ENCODE results near the gene CDKN2A. TPM values are rescaled to one million over a fixed set of nuclear protein-coding genes. Genes with fewer than 3 reads are reported as not detected.
"Not testable (repeated sequence)": the region's sequence is repeated elsewhere in the genome, so short reads cannot be mapped to it uniquely, and the experiment has no call there.

The CDKN2A gene
- total and polyA plus RNA-seq, 4 donors: 0.23 to 0.76 (median 0.43) TPM

DNA sequence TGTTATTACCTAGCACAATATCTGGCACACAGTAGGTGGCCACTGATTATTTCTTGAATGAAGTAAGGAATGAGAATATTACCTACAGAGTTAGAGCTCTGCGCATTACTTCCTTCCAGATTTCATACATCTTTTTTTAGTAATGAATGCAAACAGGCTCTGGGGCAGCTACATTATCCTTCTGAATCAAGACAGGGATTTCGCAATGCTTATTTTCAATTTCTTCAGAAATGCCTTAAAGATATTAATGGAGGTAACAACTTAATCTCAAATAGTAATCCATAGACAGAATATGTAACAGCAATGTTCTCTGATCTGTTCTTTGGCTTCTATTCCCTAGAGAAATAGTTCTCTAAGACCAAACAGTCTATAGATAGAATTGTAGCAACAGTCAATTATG lies 32.6 kb downstream of the CDKN2A start:
- H3K4me3 ChIP-seq (ENCODE audit: low read depth in 1 of 3, low read length in 3 of 3): no peak overlapping the region
- no peak overlapping the region for H3K27ac ChIP-seq (ENCODE audit: low read depth in 1 of 2, low read length in 2 of 2)
- H3K36me3 ChIP-seq (ENCODE audit: control insufficient read depth in 4 of 4, insufficient read depth in 3 of 4, low read depth in 1 of 4, low read length in 3 of 4): no peaks in the 10 kb centered on the region
- no peak for DNase-seq (ENCODE audit: low spot score)
- H3K9me3 ChIP-seq (ENCODE audit: control insufficient read depth in 4 of 4, low read length in 3 of 4): no peaks in the 10 kb centered on the region
- H3K9ac ChIP-seq (ENCODE audit: low read depth in 1 of 2, low read length in 2 of 2): no peak overlapping the region
- H3K4me1 ChIP-seq (ENCODE audit: control insufficient read depth in 4 of 4, insufficient read depth in 4 of 4, low read length in 3 of 4): peaks cover 6 to 13% (median 9%) of the 10 kb centered on the region in 4 donors
- WGBS: 90% methylated on average over 2 of the region's 2 CpGs
- TF ChIP-seq, protein P1, sequence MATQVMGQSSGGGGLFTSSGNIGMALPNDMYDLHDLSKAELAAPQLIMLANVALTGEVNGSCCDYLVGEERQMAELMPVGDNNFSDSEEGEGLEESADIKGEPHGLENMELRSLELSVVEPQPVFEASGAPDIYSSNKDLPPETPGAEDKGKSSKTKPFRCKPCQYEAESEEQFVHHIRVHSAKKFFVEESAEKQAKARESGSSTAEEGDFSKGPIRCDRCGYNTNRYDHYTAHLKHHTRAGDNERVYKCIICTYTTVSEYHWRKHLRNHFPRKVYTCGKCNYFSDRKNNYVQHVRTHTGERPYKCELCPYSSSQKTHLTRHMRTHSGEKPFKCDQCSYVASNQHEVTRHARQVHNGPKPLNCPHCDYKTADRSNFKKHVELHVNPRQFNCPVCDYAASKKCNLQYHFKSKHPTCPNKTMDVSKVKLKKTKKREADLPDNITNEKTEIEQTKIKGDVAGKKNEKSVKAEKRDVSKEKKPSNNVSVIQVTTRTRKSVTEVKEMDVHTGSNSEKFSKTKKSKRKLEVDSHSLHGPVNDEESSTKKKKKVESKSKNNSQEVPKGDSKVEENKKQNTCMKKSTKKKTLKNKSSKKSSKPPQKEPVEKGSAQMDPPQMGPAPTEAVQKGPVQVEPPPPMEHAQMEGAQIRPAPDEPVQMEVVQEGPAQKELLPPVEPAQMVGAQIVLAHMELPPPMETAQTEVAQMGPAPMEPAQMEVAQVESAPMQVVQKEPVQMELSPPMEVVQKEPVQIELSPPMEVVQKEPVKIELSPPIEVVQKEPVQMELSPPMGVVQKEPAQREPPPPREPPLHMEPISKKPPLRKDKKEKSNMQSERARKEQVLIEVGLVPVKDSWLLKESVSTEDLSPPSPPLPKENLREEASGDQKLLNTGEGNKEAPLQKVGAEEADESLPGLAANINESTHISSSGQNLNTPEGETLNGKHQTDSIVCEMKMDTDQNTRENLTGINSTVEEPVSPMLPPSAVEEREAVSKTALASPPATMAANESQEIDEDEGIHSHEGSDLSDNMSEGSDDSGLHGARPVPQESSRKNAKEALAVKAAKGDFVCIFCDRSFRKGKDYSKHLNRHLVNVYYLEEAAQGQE (IDR thresholded peaks at IDR 0.05): no peak
- TF ChIP-seq RXRA (IDR thresholded peaks at IDR 0.05): no peak
- TF ChIP-seq, protein P2, sequence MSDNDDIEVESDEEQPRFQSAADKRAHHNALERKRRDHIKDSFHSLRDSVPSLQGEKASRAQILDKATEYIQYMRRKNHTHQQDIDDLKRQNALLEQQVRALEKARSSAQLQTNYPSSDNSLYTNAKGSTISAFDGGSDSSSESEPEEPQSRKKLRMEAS (IDR thresholded peaks at IDR 0.05): no peak
- TF ChIP-seq RAD21 (IDR thresholded peaks at IDR 0.05): no peak
- no peak for TF ChIP-seq NR2F2 (IDR thresholded peaks at IDR 0.05)
- no peak for TF ChIP-seq SP1 (IDR thresholded peaks at IDR 0.05)
- TF ChIP-seq TAF1 (conservative IDR thresholded peaks at IDR 0.05): no peak
- TF ChIP-seq, protein P3, sequence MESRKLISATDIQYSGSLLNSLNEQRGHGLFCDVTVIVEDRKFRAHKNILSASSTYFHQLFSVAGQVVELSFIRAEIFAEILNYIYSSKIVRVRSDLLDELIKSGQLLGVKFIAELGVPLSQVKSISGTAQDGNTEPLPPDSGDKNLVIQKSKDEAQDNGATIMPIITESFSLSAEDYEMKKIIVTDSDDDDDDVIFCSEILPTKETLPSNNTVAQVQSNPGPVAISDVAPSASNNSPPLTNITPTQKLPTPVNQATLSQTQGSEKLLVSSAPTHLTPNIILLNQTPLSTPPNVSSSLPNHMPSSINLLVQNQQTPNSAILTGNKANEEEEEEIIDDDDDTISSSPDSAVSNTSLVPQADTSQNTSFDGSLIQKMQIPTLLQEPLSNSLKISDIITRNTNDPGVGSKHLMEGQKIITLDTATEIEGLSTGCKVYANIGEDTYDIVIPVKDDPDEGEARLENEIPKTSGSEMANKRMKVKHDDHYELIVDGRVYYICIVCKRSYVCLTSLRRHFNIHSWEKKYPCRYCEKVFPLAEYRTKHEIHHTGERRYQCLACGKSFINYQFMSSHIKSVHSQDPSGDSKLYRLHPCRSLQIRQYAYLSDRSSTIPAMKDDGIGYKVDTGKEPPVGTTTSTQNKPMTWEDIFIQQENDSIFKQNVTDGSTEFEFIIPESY (IDR thresholded peaks at IDR 0.05): no peak
- TF ChIP-seq, protein P4, sequence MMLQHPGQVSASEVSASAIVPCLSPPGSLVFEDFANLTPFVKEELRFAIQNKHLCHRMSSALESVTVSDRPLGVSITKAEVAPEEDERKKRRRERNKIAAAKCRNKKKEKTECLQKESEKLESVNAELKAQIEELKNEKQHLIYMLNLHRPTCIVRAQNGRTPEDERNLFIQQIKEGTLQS (IDR thresholded peaks at IDR 0.05): no peak
- no peak for TF ChIP-seq HNF4A (conservative IDR thresholded peaks at IDR 0.05)
- no peak for TF ChIP-seq YY1 (IDR thresholded peaks at IDR 0.05)
- no peak for TF ChIP-seq EGR1 (IDR thresholded peaks at IDR 0.05; ENCODE audit: low read depth in 2 of 2)
- TF ChIP-seq FOXA1 (IDR thresholded peaks at IDR 0.05): no peak
- TF ChIP-seq GABPA (IDR thresholded peaks at IDR 0.05 in 1 of 2, conservative IDR thresholded peaks at IDR 0.05 in 1 of 2): no peak
- no peak for TF ChIP-seq FOXA2 (IDR thresholded peaks at IDR 0.05)
- no peak for TF ChIP-seq HNF4G (IDR thresholded peaks at IDR 0.05)
- peaks cover 2 to 6% (median 4%) of the 10 kb centered on the region in 4 donors for H3K27me3 ChIP-seq (ENCODE audit: control insufficient read depth in 4 of 4, insufficient read depth in 4 of 4, low read length in 3 of 4)

DNA sequence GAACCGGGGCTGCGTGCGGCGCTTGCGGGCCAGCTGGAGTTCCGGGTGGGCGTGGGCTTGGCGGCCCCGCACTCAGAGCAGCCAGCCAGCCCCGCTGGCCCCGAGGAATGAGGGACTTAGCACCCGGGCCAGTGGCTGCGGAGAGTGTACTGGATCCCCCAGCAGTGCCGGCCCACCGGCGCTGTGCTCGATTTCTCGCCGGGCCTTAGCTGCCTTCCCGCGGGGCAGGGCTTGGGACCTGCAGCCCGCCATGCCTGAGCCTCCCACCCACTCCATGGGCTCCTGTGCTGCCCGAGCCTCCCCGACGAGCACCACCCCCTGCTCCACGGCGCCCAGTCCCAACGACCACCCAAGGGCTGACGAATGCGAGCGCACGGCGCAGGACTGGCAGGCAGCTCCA lies 34.9 kb downstream of the CDKN2A start:
- not testable (repeated sequence) for H3K4me3 ChIP-seq (ENCODE audit: low read depth in 1 of 3, low read length in 3 of 3); H3K9ac ChIP-seq (ENCODE audit: low read depth in 1 of 2, low read length in 2 of 2); H3K9me3 ChIP-seq (ENCODE audit: control insufficient read depth in 4 of 4, low read length in 3 of 4); H3K27me3 ChIP-seq (ENCODE audit: control insufficient read depth in 4 of 4, insufficient read depth in 4 of 4, low read length in 3 of 4); H3K27ac ChIP-seq (ENCODE audit: low read depth in 1 of 2, low read length in 2 of 2); H3K4me1 ChIP-seq (ENCODE audit: control insufficient read depth in 4 of 4, insufficient read depth in 4 of 4, low read length in 3 of 4); H3K36me3 ChIP-seq (ENCODE audit: control insufficient read depth in 4 of 4, insufficient read depth in 3 of 4, low read depth in 1 of 4, low read length in 3 of 4); DNase-seq (ENCODE audit: low spot score)
- 90% methylated on average over 33 of the region's 33 CpGs for WGBS
